Hair follicular keratinocyte (primary cell): Measurements from ENCODE around the gene XRCC1. TPM values are rescaled to one million over a fixed set of nuclear protein-coding genes. Genes with fewer than 3 reads are reported as not detected.

Source experiments
- total RNA-seq: library from RNA; depleted of rRNA; stranded (reverse); fragments of >200 nt; gene quantifications from 2 replicates; pipeline ENCODE4 v1.2.3, GENCODE V29; 2015

XRCC1 gene, protein sequence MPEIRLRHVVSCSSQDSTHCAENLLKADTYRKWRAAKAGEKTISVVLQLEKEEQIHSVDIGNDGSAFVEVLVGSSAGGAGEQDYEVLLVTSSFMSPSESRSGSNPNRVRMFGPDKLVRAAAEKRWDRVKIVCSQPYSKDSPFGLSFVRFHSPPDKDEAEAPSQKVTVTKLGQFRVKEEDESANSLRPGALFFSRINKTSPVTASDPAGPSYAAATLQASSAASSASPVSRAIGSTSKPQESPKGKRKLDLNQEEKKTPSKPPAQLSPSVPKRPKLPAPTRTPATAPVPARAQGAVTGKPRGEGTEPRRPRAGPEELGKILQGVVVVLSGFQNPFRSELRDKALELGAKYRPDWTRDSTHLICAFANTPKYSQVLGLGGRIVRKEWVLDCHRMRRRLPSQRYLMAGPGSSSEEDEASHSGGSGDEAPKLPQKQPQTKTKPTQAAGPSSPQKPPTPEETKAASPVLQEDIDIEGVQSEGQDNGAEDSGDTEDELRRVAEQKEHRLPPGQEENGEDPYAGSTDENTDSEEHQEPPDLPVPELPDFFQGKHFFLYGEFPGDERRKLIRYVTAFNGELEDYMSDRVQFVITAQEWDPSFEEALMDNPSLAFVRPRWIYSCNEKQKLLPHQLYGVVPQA
- total RNA-seq, result 33.9 and 36.6 TPM in 2 replicates

GRCh38 chr19:43575156-43575950, at the start of gene XRCC1, which contains the start of gene PINLYP:
XRCC1 (minus strand) TSS chr19:43575527; CDS start chr19:43575458, 69 bp downstream.
PINLYP (plus strand) TSS chr19:43575801; CDS start chr19:43577192, 1,391 bp downstream.

DNA sequence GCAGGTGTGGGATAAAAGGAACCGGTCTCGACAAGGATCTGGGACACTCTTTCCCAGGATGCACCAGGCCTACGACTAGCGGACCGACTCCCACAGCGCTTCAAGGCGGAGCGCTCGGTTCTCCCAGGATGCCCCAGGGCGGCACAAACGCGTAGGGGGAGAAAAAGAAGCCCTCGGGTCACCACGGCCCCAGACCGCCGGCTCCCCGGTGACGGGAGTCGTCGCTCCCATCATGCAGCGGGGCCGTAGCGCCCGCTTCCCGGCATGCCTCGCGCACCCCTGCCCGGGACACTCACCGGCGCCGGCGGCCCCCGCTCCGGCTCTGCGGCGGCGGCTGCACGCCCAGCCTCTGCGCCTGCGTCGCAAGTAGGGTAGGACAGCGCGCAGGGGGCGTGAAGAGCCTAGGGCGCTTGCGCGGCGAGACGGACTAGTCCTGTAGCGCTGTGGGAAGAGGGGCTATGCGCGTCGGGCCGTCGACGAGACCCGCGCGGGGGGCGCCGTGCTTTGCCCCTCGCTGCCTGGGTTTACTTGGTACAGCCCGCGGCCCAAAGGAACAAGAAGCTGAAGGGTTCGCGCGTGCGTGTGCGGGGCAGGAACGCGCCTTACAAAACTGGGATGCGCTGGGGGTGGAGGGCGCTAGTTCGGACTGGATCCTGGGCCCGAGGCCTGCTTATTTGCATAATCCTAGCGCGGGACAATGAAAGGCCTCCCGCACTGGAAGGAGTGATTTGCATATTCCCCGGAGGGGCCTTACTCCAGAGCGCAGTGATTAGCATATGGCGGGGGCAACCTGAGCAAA, 44.1 kb upstream of the XRCC1 start, which contains the start of gene ZNF428:
Gene ZNF428 (minus strand): TSS at position 368 of the 799 bp plus-strand sequence. CDS start 5,325 bp downstream, outside the sequence.

DNA sequence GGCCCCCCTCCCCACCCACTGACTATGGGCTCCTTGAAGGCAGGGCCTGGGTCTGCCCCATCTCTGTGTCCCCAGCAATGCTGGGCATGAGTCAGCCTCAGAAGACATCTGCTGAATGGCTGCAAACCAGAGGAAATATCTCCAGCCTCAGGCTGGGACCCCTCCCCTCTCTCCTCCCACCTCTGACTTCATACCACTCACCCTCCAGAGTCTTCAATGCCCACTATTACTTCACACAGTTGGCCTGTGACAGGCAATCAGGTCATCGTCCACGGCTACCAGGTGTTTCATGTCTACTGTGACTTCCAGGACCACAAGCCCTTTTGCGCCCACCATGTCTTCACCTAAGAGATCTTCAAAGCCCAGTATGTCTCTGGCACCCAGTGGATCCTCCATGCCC, 36.5 kb upstream of the XRCC1 start, which contains the start of gene SRRM5:
Gene SRRM5 (plus strand): TSS at position 301 of the 400 bp plus-strand sequence. CDS start 34 bp downstream, at position 335.

GRCh38 chr19:43595999-43596841, 20.9 kb upstream of the XRCC1 start, which contains the start of the genes IRGQ and ZNF576:
IRGQ (minus strand) TSS chr19:43596134; CDS start chr19:43595338, 796 bp downstream.
ZNF576 (plus strand) TSS chr19:43596595; CDS start chr19:43597109, 514 bp downstream.

DNA sequence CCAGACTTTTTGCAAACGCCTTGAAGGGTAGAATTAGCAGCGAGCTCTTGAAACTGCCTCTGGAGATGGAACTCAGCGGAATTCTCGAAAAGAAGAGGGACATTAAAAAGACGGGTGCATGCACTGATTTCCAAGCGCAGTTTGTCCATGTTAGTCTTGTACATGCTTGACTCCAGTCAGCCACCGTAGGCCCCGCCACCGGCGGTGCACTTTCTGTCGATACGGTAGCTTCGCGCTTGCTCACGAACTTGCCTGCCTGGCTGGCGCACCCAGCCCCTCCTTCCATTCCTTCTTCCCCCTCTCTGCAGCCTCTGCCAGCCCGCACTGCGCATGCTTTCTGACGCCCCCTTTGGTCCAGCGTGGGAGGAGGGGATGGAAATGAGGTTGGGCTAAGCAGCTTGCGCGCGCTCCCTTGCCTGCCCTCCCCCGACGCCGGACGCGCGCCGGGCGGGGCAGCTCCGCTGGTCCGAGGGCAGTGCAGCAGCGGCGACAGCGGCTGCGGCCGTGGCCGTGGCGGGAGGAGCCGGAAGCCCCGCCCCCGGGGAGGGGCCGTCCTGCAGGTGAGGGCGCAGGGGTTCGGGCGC, 42.3 kb downstream of the XRCC1 start, which contains the start of gene ZNF575:
Gene ZNF575 (plus strand): TSS at position 227 of the 584 bp plus-strand sequence. CDS start 1,235 bp downstream, outside the sequence.

DNA sequence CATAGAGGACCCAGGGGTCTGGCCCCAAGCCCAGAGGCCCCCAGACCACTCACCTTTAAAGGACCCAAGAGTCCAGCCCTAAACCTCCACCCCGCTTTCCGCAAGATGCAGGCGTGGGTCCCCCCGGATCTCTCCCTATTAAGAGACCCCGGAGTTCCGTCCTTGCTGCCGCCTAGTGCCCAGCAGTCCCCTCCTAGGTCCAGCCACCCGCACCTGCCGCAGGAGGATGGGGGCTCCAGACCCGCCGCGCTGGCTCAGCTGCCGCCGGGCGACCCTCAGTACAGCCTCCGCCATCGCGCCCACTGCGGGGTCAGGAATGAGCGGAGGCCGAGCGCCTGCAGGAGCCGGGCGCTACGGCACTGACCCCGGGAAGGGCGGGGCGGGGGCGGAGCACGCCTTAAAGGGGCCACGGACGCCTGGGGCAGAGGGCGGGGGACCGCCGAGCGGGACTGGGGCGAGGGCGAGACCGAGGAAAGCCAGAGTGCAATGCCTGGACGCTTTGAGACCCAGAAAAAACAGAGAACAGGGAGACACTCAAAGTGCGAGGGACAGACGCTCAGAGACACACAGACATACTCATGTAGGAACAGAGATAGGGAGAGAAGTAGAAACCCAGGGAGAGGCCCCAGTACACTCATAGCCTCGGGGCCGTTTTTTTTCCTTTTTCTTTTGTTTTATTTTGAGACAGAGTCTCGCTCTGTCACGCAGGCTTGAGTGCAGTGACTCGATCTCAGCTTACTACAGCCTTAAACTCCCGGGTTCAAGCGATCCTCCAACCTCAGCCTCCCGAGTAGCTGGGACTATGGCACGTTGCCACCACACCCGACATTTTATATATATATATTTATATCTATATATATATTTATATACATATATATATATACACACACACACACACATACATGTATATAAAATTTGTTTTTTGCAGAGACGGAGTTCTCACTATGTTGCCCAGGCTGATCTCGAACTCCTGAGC, 48.2 kb downstream of the XRCC1 start, which contains the start of gene ETHE1:
Gene ETHE1 (minus strand): TSS at position 318 of the 976 bp plus-strand sequence. CDS start 24 bp downstream, at position 294.

GRCh38 chr19:43504426-43505185, 70.7 kb downstream of the XRCC1 start, which contains the start of gene PHLDB3:
PHLDB3 (minus strand) TSS chr19:43504746; CDS start chr19:43504118, 628 bp downstream.

Other genes starting within 250 kb of the XRCC1 start
- gene CD177, start 221.8 kb downstream of the XRCC1 start, total RNA-seq, result 0.15 and 0.23 TPM in 2 replicates
- gene TEX101, start 160.6 kb downstream of the XRCC1 start, total RNA-seq, result not detected in 2 replicates
- 18.9 and 22.7 TPM in 2 replicates for gene LYPD3, start 109.9 kb downstream of the XRCC1 start, total RNA-seq
- gene PHLDB3, start 70.8 kb downstream of the XRCC1 start, total RNA-seq, result 15.8 and 25.2 TPM in 2 replicates
- gene ETHE1, start 48.3 kb downstream of the XRCC1 start, total RNA-seq, result 155 and 178 TPM in 2 replicates
- 0.08 TPM in 1 of 2 replicates, not detected in the other for gene ZNF575, start 42.3 kb downstream of the XRCC1 start, total RNA-seq
- gene PINLYP, start 274 bp upstream of the XRCC1 start, total RNA-seq, result 6.6 and 8.0 TPM in 2 replicates
- gene IRGQ, start 20.6 kb upstream of the XRCC1 start, total RNA-seq, result 11.9 and 14.7 TPM in 2 replicates
- 13.0 and 14.0 TPM in 2 replicates for gene ZNF576, start 21.1 kb upstream of the XRCC1 start, total RNA-seq
- not detected in 2 replicates for gene SRRM5, start 36.6 kb upstream of the XRCC1 start, total RNA-seq
- 21.2 and 23.7 TPM in 2 replicates for gene ZNF428, start 44.1 kb upstream of the XRCC1 start, total RNA-seq
- gene CADM4, start 64.3 kb upstream of the XRCC1 start, total RNA-seq, result 4.5 and 6.8 TPM in 2 replicates
- gene PLAUR, start 94.6 kb upstream of the XRCC1 start, total RNA-seq, result 54.5 and 110 TPM in 2 replicates
- not detected in 2 replicates for gene IRGC, start 140.5 kb upstream of the XRCC1 start, total RNA-seq
- 12.8 and 23.1 TPM in 2 replicates for gene SMG9, start 179.4 kb upstream of the XRCC1 start, total RNA-seq
- gene KCNN4, start 205.4 kb upstream of the XRCC1 start, total RNA-seq, result 9.2 and 19.3 TPM in 2 replicates
- gene LYPD5, start 226.9 kb upstream of the XRCC1 start, total RNA-seq, result 2.6 and 4.1 TPM in 2 replicates